MV-4-11 (cell line): Measurements from ENCODE around the gene SPAG16.
"Not testable (repeated sequence)": the region's sequence is repeated elsewhere in the genome, so short reads cannot be mapped to it uniquely, and the experiment has no call there.

Source experiments
- DNase-seq: peaks from one replicate; lab custom pipeline; 2025; lab: John Stamatoyannopoulos, UW

SPAG16 gene

GRCh38 chr2:213271947-213272346 is 12.3 kb upstream of the SPAG16 start:
- DNase-seq: no peak

- no peak for DNase-seq
Observed at GRCh38 chr2:213274143-213274542, 10.1 kb upstream of the SPAG16 start.

GRCh38 chr2:213275265-213275664 is 9.0 kb upstream of the SPAG16 start:
- DNase-seq: no peak

DNA sequence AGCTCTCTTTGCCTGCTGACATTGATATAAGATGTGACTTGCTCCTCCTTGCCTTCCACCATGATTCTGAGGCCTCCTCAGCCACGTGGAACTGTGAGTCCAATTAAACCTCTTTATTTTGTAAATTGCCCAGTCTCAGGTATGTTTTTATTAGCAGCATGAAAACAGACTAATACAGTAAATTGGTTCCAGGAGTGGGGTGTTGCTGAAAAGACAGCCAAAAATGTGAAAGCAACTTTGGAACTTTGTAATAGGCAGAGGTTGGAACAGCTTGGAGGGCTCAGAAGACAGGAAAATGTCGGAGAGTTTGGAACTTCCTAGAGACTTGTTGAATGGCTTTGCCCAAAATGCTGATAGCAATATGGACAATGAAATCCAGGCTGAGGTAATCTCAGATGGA is 7.1 kb upstream of the SPAG16 start:
- not testable (repeated sequence) for DNase-seq

- DNase-seq: no peak
Observed at GRCh38 chr2:213279116-213279620, 5.1 kb upstream of the SPAG16 start.

DNA sequence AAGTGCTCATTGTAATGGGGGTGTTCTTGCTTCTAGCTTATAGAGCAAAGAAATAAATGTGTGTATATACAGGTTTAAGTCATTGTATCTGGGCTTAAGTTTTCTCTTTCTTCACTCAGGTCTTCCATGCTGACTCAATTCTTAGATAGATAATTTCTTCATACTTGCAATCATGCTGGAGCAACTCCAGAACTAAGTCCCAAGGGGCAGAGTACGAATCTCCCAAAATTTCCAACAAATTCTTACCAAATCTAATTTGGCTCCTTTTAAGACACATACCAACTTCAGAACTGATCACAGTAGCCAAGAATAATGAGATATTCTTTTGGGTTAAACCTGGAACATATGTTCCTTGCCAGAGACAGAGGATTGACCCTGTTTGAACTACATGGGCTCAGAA is 4.3 kb upstream of the SPAG16 start:
- DNase-seq: no peak

DNA sequence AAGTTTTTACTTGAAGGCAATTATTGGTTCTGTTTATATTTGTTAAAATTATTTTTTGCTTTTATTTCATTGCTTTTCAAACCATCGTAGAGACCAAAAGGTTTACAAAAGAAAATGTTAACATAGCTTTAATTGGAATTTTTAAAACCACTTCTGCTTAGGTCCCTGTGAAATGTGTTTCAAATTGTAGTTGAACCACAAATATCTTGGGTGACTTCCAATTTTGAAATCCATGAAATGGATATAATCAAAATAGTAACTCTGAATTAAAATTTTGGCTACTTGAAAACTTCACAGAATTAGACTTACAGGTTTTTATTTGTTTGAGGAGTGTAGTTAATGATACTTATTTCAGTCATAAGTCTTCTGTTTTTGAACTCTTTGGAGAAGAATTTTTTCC is 3.1 kb upstream of the SPAG16 start:
- DNase-seq: no peak

GRCh38 chr2:213285404-213285803 is 1.1 kb downstream of the SPAG16 start:
- no peak for DNase-seq

GRCh38 chr2:213286161-213286560 is 1.9 kb downstream of the SPAG16 start:
- DNase-seq: no peak

DNA sequence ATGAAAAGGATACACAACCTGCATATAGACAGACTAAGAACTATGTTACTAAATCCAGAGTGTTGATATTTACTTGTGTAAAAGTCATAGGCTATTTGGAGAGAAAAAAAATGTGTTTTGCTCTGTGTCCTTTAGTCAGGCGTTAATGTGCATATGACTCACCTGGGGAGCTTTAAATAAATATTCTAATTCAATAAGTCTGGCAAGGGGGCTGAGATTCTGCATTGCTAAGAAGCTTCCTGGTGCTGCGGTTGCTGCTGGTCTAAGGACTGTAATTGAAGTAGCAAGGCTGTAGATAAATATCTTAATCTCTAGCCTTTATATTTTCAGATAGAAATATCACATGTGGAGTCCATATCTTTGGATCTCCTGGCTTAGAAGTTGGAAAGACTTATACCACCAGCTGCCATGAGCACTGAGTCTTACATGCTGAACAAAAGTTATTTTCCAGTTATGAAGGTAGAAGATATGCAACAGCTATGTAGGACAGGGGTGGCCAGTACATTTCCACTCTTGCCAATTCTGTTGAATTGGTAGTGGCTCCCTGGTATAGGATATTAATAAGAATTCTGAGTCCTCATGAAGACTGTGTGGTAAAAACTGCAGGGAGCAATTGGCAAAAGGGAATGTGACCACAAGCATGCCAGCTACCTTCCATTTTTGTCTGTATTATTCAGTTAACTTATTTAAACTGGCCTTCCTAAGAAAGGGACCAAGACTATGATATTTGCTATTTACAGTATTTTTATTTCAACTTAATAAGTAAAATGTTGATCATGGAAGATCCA is 4.8 kb downstream of the SPAG16 start:
- no peak for DNase-seq

DNA sequence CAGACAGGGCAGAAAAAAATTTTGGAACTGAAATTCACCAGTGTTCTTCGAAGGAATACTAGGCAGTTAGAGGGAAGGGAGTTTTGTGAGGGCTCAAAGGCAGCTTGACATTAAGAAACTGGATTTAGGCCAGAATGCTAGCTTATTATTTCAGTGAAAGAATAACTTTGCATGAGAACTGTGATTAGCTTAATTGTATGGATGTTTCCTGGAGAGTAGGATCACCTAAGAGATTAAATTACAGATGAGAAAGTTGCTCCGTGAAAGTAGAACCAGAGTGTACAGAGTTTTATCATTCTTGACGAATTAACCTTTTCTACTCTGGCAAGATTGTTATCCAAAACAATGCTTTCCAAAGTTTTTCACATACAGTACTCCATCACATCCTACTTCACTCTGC is 6.2 kb downstream of the SPAG16 start:
- DNase-seq: no peak

DNA sequence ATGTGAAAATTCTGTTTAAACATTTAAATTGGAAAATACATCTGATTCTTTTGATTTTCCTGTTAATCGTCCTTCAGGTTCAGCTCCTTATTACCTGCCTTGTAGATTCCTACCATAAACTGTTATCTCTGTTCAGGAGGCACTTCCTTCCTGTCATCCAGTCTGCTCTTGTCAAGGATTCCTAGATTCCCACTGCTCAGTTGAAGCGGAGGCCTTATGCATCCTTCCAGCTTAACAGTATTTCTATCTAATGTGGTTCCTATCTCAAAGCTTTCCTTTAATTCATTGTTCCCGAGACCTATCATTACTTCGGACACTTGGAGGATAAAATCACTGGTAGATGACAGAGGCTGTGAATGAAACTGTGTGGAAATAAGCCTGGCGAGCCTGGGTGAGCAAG is 12.0 kb downstream of the SPAG16 start:
- DNase-seq: no peak

- no peak for DNase-seq
Observed at GRCh38 chr2:213306316-213306942, 22.2 kb downstream of the SPAG16 start.

GRCh38 chr2:213315168-213315876 is 31.1 kb downstream of the SPAG16 start:
- peak; percentile 65 for DNase-seq

DNA sequence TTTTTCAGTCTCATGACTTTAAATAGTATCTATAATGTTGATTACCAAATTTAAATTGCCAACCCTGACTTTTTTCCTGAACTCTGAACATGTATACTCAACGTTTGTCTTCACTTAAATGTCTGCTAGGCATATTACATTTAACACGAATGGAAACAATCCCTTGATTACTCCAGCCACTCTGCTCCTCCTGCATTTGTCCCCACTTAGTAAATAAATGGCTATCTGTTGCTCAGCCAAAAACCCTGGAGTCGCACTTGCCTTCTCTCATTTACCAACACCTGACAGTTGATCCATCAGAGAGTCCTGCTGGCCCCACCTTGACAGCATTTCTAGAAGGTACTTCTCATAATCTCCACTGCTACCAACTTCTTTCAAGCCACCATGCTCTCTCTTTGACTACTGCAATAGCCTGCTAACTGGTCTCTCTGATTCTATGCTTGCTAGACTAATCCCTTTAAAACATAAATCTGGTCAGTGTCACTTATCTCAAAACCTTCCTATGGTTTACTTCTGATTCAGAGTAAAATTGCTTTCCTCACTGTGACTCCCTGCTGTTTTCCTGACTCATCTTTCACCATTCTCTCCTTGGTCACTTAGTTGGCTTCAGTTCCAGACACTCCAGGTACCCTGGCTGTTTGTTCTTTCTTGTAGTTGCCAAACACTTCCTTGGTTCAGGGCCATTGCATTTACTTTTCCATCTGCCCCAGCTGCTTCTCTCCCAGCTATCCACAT is 31.9 kb downstream of the SPAG16 start:
- DNase-seq: no peak

- DNase-seq: no peak
Observed at GRCh38 chr2:213317929-213318328, 33.7 kb downstream of the SPAG16 start.

GRCh38 chr2:213320604-213321003 is 36.3 kb downstream of the SPAG16 start:
- DNase-seq: no peak

- no peak for DNase-seq
Observed at GRCh38 chr2:213336253-213336770, 52.0 kb downstream of the SPAG16 start.

DNA sequence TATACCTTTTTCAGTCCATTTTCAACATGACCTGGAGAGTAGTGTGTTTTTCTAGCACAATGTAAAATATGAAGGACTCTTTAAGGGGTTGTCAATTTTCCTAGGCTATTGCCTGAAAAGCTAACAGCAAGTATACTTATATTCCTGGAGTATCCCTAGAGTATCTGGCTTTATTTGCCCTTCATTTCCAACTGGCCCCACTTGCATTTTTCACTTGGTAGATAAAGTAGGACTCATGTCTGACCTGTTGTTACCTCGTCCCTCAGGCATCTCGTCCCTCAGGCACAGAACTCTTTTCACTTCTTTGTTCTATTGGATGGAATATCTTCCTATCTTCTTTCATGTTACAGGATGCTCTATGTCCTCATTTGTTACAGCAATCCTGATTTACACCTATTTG is 69.2 kb downstream of the SPAG16 start:
- DNase-seq: no peak

- DNase-seq: no peak
Observed at GRCh38 chr2:213376644-213377043, 92.4 kb downstream of the SPAG16 start.

- DNase-seq: not testable (repeated sequence)
Observed at GRCh38 chr2:213407027-213407426, 122.8 kb downstream of the SPAG16 start.
